ELF-1 (cell line): Measurements from ENCODE around the gene RPS6KB2.
"Not testable (repeated sequence)": the region's sequence is repeated elsewhere in the genome, so short reads cannot be mapped to it uniquely, and the experiment has no call there.

ENCODE experiments used
- DNase-seq: peaks from one replicate; pipeline ENCODE4 v3.0.0-alpha.2; 2016; ENCODE audit warnings: low read depth, low spot score

Gene RPS6KB2

GRCh38 chr11:67397986-67398660 lies 30.2 kb upstream of the RPS6KB2 start:
- DNase-seq = no peak

GRCh38 chr11:67398661-67399563 lies 29.4 kb upstream of the RPS6KB2 start:
- no peak for DNase-seq

GRCh38 chr11:67400251-67400941 lies 27.9 kb upstream of the RPS6KB2 start:
- DNase-seq = peak; percentile 58

DNA sequence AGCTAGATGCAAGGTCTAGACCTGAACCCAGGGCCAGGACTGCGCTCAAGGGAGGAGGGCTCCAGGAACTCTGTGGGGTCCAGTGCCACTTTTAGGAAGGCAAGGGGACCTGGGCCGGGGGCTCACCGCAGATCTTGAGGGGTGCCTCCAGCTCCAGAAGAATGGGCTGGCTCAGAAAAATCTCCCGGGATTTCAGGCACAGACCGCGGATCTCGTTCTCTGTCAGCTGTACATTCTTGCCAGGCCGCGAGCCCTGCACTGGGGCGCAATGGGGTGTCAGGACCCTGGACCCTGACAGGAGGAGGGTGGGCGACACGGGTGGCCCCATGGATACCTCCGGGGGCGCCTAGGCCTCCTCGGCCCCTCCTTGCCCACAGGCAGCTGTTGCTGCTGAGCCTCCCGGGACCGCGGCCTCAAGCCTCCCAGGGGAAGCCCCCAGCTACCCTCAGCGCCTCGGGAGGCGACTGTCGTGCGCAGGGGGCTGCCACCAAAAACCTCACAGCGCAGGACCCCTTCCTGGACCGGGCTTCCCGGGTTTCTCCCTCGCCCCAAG lies 27.3 kb upstream of the RPS6KB2 start:
- DNase-seq = no peak

DNA sequence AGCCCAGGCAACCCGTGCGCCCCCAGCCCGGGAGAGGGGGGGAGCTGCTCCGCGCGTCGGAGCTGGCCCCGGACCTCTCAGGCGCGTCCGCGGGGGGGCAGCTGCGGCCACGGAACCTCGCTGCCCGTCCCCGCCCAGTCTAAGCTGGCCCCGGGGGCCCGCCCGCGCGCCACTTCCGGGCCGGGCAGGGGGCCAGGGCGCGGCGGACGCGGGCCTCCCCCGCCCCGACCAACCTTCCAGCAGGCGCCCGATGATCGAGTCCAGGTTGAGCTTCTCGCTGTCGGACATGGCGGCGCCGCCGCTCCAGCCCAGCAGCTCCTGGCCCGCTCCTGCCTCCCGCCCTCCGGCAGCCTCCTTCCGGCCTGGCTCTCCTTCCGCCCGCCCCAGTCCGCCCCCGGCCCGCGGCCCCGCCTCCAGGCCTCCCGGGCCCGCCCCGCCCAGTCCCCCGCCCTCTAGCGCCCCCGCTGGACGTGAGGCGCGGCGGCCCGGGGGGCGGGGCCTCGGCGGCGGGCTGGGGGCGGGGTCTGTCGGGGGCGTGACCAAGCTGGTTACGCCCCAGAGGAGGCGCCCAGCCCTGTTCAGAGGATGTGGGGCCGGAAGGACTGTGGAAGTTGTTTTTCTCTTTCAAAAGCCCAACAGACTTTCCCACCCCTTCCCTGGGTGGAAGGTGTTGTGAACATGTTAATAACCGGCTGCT lies 26.7 kb upstream of the RPS6KB2 start, which contains the start of gene PPP1CA:
Gene PPP1CA, minus strand, starts transcription at position 364 of the 697 bp plus-strand sequence. Its CDS starts 76 bp downstream, at position 288.
- peak; percentile 75 for DNase-seq

GRCh38 chr11:67402192-67402839 lies 26.0 kb upstream of the RPS6KB2 start:
- DNase-seq = not testable (repeated sequence)

DNA sequence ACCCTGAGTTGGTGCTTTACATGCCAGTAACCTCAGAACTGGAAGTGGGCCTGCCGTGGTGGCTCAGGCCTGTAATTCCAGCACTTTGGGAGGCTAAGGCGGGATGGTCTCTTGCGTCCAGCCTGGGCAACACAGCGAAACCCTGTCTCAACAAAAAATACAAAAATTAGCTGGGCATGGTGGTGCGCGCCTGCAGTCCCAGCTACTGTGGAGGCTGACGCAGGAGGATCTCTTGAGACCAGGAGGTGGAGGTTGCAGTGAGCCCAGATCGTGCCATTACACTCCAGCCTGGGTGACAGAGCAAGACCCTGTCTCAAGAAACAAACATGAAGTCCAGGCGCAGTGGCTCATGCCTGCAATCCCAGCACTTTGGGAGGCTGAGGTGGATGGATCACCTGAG lies 25.2 kb upstream of the RPS6KB2 start:
- DNase-seq = not testable (repeated sequence)

GRCh38 chr11:67404515-67405195 lies 23.6 kb upstream of the RPS6KB2 start:
- no peak for DNase-seq

- DNase-seq = no peak
Measured at GRCh38 chr11:67405196-67405567, 23.1 kb upstream of the RPS6KB2 start.

- DNase-seq = no peak
Measured at GRCh38 chr11:67405688-67406339, 22.5 kb upstream of the RPS6KB2 start.

DNA sequence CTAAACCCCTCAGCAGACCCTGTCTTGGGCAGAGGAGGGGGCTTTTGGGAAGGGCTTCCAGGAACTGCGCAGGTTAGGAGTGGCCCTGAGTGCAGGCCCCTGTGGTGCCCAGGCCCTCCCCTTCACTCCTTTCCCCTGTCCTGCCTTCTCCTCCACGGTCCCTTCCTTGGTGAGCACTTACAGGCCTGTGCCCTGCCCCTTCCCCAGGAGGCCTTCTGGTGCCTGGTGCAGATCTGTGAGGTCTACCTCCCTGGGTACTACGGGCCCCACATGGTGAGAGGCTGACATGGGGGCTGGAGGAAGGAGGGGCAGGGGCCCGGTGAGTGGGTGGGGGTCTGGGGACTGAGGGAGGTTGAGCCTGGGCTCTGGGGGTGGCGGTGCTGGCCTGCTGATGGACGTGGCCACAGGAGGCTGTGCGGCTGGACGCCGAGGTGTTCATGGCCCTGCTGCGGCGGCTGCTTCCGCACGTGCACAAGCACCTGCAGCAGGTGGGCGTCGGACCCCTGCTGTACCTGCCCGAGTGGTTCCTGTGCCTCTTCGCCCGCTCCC lies 21.8 kb upstream of the RPS6KB2 start:
- no peak for DNase-seq

GRCh38 chr11:67406969-67407687 lies 21.2 kb upstream of the RPS6KB2 start:
- no peak for DNase-seq

DNA sequence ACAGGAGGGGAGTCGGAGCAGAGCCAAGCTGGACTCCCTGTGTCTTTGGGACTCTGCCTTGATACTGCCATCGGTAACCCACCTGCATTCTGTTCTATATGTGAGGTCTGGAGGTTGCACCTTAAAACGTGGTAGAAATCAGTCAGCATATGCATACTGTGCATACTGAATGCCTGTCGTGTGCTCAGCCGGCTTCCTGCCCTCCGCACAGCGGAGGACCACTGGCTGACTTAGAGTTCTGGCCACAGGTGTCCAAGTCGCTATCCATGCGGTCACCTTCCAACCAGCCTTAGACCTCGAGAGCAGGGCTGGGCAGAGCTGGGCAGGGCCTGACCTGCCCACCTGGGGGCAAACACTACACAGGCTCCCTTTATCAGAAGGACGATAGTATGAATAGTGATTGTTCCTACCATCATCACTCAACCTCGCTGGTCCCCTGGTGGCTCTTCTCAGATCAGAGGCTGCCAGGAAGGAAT lies 20.6 kb upstream of the RPS6KB2 start:
- no peak for DNase-seq

- no peak for DNase-seq
Measured at GRCh38 chr11:67408437-67409200, 19.7 kb upstream of the RPS6KB2 start.

DNA sequence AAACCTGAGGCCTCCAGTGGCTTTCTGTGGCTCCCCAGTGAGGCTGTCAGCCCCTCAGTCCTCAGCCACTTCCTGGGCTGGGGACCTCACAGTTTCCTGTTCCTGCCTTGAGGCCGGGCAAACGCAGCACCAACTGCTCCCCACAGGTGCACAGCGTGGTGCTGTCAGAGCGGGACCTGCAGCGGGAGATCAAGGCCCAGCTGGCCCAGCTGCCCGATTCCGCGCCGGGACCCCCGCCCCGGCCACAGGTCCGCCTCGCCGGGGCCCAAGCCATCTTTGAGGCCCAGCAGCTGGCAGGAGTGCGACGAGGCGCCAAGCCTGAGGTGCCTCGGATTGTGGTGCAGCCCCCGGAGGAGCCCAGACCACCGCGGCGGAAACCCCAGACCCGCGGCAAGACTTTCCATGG lies 19.0 kb upstream of the RPS6KB2 start:
- DNase-seq = no peak

DNA sequence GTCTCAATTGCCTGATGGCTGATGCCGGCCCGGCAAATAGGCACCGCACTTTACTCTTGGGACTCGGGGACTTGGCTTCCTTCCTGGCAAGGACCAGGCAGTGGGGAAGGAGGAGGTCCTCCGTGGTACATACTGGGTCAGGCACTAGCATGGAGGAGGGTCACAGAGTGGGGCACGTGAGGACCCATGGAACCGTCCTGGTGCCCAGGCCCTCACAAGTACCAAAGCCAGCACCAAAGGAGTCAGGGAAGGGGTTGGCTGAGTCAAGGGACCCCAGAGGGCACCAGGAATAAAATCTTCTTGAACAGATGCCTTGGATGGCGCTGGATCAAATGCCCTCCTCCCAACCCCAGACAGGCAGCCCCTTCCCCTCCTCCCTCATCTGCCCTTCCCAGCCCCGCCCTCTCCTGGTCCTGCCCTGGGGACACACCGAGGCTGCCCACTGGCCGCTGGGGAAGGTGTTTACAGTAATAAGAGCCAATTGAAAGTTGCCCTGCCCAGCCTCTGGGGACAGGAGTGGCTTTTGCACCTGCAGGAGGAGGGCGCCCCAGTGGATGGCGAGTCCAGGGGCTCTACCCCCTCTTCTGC lies 18.4 kb upstream of the RPS6KB2 start:
- DNase-seq = peak; percentile 77

- no peak for DNase-seq
Measured at GRCh38 chr11:67410369-67410831, 17.9 kb upstream of the RPS6KB2 start.
